HG03066 (cell line): ENCODE results near the gene ACLY.

Experiments
- ATAC-seq: cut with Tn5 transposase; IDR thresholded peaks from one replicate; pipeline ENCODE4 v1.9.1; 2021; ENCODE audit warnings: low read depth; ENCODE audit not compliant: unreplicated experiment

ACLY gene

DNA sequence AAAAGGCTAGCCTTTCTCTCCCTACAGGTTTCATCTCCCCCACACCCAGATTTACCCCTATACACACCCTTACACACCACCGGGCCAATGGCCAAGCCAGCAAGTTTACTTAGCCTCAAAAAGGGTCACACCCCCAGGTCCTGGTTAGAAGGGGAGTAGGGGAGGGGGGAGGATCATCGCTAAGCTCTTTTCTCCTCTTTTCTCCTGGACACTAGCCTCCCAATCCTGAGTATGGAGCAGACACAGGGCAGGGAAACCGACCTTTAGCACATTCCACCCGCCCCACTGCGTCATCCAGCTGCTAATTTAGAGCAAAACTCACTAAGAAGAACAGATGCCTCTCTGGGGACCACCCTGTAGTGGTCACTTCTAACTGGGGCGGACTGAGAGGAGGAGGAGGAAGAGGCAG is 4.4 kb downstream of the ACLY start:
- no peak for ATAC-seq

DNA sequence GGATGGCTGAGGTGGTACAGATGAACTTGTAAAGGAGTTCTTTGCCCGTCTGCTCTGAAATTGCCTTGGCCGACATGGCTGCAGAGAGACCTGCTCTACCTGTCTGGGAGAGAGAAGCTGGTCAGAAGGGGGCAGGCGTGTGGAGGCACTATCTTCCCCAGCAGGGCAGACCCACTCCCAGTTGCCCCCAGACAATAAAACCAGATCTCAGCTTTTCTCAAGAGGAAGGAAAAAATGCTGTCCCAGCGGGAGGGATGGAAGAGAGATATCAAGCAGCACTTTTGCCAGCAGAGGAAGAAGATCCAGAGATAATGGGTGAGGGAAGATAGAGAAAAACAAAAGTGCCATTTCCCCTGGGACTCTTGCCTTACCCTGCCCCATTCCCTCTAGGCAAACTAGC is 5.0 kb downstream of the ACLY start:
- no peak for ATAC-seq

DNA sequence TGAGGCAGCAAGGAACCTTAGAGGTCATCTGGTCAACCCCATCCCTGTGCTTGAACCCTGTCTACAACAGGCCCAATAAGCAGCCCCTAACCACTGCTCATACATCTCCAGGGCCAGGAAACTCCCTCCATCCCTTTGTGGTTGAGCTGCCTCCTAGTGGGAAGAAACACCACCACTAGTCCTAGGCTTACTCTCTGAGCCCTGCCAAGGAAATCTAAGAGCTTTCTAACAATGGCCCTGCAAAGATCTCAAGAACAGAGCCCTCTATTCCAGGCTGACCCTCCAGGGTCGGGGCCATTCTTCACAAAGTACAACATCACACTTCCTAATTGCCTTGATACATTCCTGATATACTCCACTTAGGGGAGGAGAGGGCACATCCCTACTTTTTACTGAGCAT is 5.8 kb downstream of the ACLY start:
- no peak for ATAC-seq

DNA sequence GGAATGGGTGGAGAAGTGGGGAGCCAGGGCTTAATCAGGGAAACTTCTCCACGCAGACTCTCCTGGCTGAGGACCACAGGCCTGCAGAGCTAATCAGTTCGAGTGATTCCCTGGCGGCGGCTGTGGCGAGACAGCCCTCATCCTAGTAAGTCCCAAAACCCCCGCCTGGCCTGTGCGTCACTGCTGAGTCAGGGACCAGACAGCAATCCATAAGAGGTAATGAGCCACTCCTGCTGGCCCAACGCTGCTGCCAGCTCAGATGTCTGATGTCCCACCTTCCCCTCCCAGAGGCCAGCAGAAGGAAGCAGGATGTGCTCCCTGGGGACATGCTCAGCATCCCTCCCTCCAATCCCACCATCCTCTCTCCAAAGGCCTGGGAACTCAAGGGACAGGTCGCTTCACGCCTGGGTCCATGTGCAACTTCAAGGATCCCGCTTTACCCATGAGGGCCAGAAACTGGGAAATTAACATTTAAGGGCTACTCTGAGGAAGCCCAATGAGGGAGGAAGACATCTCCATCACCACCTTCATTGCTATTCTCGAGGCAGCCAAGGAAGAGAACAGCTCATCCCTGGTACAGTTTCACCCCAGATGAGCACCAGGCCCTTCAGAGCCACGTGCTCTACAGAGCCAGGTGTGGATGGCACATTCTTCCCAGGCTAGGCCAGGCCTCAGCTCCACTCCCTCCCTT is 7.9 kb downstream of the ACLY start:
- no peak for ATAC-seq

DNA sequence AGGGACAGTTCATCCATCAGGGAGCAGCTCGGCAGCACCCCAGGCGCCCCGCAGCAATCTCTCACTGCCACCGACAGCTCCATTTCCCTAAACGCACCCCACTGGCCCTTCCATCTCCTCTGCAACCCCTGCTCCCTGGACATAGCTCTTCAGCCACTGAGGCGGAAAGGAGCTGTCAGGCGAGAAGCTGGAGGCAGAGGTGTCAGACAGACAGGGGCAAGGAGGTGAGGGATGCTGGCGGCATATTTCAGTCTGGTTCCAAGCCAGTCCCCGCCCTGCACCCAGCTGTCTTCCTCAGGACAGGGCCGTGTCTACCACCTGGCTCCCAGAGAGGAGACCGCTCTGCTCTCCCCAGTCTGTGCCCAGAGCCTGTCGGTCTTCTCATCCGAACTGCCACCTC is 9.7 kb downstream of the ACLY start:
- ATAC-seq = no peak

DNA sequence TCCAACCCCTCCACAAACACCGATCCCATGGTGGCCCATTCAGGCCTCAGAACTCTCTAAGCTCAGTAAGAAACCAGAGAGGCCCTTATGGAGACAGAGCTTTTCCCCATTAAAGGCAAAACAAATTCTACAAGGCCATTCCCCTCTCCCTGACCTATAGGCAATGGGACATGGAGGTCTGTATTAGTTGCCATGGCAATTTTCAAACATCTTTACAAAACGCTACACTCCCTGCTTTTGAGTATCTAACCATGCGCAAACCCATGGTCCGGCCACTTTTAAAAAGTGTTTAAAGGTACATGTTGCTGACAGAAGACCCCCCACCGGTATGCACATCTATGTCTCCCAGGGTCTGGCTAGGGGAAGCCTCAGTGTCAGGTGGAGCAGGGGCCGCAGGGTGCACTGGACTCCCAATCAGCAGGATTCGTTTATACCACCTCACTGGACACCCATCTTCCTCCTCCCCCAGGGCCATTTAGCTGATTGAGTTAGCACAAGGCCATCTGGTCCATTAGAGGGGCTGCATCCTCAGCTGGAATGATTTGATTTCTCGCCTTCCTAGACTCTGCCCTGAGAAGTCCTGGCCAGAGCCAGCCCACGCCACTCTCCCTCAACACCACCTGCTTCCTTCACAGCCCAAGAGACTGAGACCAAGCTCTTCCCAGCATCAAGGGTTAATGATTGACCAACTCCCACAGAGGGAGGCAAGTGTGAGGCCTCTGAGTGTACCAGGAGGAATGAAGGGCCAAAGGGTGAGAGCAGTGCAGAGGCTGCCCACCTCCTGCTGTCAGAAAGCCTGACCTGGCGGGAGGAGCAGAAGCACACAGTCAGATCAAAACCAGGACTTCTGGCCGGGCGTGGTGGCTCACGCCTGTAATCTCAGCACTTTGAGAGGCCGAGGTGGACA is 10.9 kb downstream of the ACLY start:
- no peak for ATAC-seq

DNA sequence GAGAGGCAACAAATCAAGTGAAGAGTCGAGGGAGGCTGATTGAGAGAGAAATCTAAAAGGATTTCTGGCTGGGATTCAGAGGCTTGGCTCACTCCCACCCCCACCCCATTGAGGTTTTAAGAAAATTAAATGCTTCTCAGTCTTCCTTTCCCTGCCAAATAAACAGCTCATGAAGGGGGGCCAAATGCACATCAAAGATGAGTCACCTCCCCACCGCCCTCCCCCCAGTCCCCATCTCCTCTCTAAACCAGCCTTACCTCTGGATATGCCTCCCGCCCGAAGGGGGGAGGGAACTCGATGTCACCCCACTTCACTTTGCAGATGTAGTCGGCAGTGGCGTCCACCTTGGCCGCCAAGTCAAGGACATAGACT is 11.6 kb downstream of the ACLY start:
- no peak for ATAC-seq

- ATAC-seq = no peak
Measured at GRCh38 chr17:41906465-41907184, 12.1 kb downstream of the ACLY start.

DNA sequence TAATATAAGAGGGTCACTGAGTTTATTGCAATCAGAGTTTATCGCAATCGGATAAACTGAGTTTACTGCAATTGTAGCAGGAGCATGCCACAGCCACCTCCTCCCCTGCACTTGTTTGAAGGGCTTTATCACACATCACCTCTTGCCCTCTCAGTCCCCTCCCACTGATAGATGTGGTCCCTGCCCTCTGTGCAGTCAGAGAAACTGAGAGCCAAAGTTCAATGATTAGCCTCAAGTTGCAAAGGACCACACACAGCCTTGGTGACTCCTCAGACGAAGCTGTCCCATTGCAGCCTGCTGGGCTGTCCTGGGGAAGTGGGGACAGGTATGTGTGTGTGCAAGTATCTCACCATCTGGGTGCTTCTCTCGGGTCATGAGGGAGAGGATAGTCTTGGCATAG is 13.6 kb downstream of the ACLY start:
- no peak for ATAC-seq

DNA sequence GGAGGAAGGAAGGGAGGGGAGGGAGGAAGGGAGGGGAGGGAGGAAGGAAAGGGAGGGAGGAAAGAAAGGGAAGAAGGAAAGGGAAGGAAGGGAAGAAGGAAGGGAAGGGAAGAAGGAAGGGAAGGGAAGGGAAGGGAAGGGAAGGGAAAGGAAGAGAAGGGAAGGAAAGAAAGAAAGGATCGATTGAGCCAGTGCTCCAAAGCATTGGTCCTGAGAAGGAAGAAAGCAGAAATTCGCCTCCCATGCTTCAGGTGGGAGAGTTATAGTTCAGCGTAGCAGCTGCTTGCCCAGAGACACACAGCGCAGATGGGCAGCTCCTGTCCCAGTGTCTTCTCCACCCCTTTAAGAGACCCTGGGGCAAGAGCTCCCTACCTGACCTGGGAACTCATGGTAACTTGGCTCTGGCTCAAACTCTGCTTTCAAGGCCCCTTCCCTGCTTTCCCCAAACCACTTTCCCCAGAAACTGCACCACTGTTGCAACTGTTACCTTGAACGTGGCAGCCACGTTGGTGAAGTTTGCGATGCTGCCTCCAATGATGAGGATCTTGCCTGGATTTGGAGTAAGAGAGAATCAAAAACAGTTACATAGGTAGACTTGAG is 14.4 kb downstream of the ACLY start:
- no peak for ATAC-seq

DNA sequence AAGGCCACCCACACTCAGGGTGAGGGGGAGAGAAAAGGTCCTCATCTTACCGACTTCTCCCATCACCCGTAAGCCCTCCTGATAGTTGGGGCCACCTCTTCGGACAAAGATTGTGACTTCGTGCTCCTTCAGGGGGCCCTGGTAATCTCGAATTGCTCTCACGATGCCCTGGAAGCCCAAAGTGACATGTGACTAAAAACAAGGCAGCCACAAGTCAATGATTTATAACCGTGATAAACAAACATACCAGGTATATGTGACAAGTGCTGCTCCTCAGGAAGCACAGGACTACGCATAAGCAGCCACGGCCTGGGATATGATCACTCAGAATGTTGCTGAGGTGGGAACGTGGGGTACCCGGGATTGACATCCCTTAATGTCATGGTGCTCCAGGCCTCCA is 17.1 kb downstream of the ACLY start:
- no peak for ATAC-seq

GRCh38 chr17:41896726-41897125 is 22.0 kb downstream of the ACLY start:
- no peak for ATAC-seq

- no peak for ATAC-seq
Measured at GRCh38 chr17:41895617-41896016, 23.1 kb downstream of the ACLY start.

- no peak for ATAC-seq
Measured at GRCh38 chr17:41894791-41895331, 23.9 kb downstream of the ACLY start.

DNA sequence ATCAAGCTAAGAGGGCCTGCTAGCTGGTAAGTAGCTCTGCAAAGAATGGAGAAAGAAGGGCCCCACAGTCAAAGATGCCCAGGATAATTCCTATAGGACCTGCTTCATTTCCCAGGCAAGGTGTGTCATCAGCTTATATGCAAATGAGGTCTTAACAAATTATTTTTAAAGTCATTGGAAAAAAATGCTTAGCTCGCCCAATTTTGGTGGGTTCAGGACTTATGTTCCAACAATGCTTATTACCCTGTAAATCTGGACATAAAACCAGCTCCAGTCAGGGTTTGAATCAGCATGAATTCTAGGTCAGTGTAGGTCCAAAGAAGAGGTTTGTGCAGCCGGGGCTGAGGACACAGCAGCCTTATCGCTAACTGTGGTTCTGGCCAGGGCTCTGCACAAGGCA is 25.4 kb downstream of the ACLY start:
- no peak for ATAC-seq

DNA sequence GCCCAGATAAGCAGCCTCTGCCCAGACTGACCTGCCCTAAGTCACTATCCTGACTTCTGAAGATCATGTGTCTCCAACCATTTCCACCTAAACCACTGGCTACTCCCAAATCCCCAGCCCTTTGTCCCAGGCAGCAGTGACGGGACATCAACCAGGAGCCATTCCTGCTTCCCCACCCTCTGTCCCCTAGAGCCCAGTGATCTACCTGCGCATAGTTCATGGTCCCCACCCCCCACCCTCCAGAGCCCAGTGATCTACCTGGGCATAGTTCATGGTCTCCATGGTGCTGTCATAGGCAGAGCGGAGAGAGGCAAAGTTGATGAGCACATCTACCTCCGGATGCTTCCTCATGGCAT is 26.8 kb downstream of the ACLY start:
- no peak for ATAC-seq

DNA sequence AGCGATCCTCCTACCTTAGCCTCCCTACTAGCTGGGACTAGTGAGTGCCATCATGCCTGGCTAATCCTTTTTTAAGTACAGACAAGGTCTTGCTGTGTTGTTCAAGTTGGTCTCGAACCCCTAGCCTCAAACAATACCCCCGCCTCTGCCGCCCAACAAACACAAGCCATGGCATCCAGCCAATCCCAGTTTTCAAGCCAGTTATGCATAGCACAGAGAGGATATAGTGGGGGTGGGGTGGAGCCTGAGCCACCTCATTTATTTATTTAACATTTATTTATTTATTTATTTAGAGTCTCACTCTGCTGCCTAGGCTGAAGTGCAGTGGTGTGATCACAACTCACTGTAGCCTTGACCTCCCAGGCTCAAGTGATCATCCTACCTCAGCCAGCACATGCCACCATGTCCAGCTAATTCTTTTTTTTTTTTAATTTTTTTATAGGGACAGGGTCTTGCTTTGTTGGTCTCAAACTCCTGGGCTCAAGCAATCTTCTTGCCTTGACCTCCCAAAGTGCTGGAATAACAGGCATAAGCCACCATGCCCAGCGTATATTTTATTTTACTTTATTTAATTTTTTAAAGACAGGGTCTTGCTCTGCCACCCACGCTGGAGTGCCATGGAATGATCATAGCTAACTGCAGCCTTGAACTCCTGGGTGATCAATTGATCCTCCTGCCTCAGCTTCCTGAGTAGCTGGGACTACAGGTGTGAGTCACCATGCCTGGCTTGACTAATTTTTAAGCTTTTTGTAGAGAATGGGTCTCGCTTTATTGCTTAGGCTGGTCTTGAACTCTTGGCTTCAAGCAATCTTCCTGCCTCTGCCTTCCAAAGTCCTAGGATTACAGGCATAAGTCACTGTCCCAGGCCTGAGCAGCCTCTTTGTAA is 27.4 kb downstream of the ACLY start:
- ATAC-seq = no peak

GRCh38 chr17:41888332-41888965 is 30.3 kb downstream of the ACLY start:
- ATAC-seq = no peak

- ATAC-seq = no peak
Measured at GRCh38 chr17:41885733-41886132, 33.0 kb downstream of the ACLY start.
